Amniotic epithelial cell (primary cell): ENCODE results near the gene POGK.
"Not testable (repeated sequence)": the region's sequence is repeated elsewhere in the genome, so short reads cannot be mapped to it uniquely, and the experiment has no call there.

Source experiments
- DNase-seq: peaks from one replicate; pipeline ENCODE4 v3.0.0-alpha.2; 2010; ENCODE audit warnings: low read depth

The POGK gene, protein sequence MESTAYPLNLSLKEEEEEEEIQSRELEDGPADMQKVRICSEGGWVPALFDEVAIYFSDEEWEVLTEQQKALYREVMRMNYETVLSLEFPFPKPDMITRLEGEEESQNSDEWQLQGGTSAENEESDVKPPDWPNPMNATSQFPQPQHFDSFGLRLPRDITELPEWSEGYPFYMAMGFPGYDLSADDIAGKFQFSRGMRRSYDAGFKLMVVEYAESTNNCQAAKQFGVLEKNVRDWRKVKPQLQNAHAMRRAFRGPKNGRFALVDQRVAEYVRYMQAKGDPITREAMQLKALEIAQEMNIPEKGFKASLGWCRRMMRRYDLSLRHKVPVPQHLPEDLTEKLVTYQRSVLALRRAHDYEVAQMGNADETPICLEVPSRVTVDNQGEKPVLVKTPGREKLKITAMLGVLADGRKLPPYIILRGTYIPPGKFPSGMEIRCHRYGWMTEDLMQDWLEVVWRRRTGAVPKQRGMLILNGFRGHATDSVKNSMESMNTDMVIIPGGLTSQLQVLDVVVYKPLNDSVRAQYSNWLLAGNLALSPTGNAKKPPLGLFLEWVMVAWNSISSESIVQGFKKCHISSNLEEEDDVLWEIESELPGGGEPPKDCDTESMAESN

DNA sequence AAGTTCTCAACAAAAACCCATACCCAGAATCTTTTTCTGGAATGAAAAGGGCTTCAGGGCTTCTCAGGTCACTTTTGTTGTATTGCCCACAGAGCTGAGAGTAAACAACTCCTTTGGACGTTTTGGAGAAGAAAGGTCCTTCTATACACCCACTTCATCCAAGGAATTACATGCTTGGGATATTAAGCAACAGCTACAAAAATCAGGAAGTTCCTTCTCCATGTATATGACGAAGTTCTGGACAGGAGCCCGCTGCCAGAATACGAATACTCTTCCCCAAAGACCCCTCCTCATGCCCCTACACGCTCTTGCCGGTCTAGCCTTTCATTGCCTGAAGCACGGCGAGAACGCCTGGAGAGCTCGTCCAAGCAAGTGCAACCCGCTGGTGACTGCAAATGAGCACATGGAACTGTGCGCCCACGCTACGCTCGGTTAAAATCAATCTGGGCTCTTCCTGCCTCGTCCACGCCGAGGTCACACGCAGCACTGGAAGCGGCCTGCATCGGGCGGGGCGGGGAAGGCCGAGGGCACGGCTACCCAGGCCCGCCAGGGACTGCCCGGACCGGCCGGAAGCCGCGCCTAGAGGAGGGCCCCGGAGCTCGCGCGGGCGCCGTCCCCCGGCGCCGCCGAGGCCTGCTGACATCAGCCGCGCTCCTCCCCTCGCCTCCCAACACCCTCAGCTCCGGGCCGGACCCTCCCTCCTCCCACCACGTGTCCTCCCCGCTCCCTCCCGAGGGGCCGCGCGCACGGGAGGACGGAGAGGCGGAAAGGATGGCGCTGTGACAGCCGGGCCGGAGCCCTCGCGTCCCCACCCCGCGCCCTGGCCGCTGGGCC is at the start of gene POGK:
Gene POGK, plus strand, starts transcription at position 710 of the 834 bp plus-strand sequence. CDS start 1,482 bp downstream, outside the sequence.
- peak; percentile 89 for DNase-seq

DNA sequence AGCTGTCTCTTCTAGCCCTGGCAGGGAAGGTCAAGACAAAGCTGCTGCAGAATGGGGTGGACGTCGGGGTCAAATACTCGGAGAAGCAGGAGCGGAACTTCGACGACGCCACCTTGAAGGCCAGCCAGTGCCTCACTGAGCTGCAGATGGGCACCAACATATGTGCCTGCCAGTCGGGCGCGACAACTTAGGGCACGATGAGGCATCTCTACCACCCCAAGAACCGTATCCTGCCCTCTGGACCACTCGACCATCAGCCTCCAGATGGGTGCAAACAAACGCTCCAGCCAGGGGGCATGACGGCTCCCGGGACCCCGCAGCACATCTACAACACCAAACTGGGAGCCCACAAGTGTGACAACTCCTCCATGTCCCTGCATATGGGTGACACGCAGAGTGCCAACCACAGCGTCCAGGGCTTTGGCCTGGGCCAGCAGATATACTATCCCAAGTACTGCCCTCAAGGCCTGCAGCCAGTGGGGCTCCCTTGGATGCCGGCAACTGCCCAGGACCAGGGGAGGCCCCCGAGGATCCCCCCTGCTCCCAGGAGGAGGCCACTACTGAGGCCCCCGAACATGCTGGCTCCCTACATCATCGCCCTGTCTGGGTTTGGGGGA is 42.5 kb upstream of the POGK start:
- DNase-seq, result no peak

DNA sequence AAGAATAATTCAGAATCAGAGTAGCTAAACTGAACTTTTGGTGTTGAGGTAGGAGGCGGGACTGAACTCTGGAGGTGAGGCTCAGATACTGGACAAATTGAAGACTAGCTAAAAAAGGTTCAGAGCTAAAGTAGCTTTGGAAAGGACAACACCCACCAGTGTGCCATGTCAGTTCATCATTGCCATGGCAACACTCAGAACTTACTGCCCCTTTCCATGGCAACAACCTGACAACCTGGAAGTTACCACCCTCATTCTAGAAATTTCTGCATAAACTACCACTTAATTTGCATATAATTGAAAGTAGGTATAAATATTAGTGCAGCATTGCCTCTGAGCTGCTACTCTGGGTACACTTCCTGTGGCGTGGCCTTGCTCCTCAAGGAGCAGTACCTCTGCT is 30.3 kb upstream of the POGK start:
- DNase-seq, result no peak

DNA sequence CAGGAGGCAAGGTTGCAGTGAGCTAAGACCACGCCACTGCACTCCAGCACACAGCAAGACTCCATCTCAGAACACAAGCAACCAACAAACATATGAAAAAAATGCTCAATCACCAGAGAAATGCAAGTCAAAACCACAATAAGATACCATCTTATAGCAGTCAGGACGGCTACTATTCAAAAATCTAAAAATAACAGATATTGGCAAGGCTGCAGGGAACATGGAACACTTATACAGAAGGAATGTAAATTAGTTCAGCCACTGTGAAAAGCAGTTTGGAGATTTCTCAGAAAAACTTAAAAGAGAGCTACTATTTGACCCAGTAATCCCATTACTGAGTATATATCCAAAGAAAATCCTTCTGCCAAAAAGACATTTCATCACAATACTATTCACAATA is 27.6 kb upstream of the POGK start:
- peak; percentile 6 for DNase-seq

DNA sequence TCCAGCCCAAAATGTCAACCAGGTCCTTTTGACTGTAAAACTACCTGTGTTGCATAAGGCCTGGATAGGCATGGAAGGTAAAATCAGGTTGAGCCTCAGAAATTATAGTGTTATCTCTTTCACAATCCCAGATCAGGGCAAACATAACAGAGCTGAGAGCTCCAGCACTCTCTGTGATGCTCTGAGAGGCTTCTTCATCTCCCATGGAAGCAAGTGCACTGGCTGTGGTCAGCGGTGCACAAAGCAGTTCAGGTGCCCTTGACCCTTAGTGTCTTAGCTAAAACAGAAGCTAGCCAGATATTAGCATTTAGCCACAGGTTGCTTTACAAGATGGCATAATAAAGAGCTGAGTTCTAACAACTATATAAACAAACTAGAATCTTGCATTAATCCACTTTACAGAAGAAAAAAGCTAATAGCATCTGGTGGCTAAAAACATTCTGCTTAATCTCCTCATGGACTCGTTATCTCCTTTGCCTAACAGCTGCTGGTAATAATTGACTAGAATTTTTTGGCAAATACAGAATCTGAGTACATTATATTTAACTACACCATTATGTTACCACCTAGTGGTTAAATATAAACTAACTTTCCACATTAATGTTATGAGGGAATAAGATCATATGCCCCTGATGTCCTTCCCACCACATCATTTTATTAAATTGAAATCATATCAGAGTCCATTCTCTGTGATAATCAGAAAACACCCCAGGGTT is 25.6 kb upstream of the POGK start:
- DNase-seq, result no peak

DNA sequence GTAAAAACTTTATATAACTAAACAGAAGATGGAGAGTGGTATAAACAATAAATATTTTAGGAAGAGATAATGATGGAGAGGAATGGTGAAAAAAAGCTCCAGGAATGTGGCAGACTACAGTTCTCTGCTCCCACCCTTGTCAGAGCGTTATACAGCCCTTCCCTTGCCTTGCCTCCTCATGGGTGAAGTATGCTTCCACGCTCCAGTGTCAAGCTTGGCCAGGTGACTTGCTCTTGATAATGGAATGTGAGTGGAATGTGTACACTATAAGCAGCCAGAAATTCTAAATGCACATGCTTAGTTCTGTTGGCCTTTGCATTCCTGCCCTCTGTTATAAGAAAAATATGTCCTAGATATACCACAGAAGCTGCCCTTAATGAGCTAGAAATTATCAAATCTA is 24.7 kb upstream of the POGK start:
- DNase-seq, result no peak

DNA sequence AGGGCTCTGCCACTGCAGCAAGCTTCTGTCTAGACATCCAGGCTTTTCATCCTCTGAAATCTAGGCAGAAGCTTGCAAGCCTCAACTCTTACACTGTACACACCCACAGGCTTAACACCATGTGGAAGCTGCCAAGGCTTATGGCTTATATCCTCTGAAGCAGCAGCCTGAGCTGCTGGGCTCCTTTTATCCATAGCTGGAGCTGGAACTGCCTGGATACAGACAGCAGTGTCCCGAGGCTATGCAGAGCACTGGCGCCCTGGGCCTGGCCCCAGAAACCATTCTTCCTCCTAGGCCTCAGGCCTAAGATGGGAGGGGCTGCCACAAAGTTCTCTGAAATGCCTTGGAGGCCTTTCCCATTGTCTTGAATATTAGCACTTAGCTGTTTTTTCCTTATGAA is 19.3 kb upstream of the POGK start:
- DNase-seq, result no peak

DNA sequence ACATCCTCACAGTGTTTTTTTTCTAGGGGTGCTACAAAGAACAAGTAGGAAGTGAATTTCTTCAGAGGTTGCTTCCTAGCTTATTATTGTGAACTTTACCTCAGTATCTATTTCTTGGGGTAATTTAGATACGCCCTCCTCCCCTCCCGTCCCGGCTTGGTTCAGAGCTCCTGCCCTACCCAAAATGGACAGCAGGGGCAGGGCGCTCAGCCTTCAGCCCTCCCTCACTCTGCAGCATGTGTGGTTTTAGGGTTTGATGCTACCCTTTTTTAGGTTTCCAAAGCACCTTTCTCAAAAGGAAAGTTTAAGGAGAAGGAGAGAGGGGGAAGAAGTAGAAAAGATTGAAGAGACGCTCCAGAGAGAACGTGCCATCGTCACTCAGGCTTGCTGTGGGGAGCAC is 16.9 kb upstream of the POGK start:
- DNase-seq, result no peak

DNA sequence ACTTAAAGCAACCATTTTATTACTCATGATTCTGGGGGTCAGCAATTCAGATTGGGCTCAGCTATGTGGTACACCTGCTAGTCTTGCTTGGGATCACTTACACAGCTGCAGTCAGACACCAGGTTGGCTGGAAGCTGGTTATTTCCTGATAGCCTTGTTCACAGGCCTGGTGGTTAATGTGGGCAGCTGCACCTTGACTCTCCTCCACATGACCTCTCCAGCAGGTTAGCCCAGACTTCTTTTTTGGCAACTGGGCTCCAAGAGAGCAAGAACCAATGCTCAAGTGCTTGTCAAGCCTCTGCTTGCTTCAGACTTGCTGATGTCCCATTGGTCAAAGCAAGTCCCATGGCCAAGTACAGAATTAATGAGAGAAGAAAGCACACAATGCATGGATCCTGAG is 11.8 kb upstream of the POGK start:
- no peak for DNase-seq

DNA sequence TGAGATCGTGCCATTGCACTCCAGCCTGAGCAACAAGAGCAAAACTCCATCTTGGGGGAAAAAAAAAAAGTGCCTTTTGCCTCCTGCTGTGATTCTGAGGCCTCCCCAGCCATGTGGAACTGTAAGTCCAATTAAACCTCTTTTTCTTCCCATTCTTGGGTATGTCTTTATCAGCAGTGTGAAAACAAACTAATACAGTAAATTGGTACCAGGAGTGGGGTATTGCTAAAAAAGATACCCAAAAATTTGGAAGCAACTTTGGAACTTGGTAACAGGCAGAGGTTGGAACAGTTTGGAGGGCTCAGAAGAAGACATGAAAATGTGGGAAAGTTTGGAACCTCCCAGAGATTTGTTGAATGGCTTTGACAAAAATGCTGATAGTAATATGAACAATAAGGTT is 9.5 kb upstream of the POGK start:
- not testable (repeated sequence) for DNase-seq

DNA sequence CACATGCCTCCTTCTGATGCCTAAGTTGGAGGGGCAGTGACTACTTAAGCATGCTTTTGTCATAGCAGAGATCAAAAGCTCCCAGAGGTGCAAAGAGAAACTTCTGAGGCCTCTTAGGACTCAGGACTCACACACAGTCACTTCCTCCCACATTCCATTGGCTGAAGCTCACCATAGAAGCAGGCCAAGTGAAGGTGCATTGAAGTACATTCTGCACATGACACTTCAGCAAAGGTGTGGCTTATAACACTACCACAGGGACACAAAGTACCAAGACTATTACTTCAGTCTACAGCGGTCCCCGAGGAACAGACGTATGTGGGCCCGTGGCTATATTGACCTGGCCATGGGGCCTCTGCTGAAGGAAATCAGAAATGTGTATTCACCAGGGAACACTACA is 2.5 kb upstream of the POGK start:
- no peak for DNase-seq

DNA sequence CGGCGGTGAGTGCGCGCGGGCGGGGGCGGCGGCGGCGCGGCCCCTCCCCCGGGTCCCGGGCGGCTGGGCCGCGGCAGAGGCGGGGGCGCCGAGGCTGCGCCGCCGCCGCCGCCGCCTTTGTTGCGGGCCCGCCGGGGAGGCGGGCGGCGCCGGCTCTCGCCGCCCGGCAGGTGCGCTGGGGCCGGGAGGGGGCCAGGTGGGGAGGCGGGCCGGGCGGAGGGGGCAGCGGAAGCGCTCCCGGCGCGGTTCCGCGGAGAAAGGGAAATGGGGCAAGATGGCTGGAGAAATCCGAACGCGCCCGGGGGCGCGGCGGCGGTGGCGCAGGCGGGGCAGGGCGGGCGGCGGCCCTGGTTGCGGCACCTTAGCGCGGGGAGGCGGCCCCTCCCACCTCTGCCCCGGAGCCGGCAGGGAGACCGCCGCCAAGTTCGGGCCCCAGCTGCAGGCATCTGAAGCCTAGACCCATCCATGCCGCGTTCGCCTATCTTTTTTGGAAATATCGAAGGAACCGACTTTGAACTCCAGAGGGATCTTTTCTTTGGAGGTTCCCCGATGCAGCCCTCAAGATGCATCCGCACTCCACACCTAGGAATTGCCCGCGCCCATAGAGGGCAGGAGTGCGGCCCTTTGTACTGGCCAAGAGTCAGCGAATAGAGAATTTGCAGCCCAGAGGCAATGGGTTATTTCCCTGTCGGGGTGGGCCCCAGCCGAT is 479 bp downstream of the POGK start:
- peak; percentile 11 for DNase-seq

DNA sequence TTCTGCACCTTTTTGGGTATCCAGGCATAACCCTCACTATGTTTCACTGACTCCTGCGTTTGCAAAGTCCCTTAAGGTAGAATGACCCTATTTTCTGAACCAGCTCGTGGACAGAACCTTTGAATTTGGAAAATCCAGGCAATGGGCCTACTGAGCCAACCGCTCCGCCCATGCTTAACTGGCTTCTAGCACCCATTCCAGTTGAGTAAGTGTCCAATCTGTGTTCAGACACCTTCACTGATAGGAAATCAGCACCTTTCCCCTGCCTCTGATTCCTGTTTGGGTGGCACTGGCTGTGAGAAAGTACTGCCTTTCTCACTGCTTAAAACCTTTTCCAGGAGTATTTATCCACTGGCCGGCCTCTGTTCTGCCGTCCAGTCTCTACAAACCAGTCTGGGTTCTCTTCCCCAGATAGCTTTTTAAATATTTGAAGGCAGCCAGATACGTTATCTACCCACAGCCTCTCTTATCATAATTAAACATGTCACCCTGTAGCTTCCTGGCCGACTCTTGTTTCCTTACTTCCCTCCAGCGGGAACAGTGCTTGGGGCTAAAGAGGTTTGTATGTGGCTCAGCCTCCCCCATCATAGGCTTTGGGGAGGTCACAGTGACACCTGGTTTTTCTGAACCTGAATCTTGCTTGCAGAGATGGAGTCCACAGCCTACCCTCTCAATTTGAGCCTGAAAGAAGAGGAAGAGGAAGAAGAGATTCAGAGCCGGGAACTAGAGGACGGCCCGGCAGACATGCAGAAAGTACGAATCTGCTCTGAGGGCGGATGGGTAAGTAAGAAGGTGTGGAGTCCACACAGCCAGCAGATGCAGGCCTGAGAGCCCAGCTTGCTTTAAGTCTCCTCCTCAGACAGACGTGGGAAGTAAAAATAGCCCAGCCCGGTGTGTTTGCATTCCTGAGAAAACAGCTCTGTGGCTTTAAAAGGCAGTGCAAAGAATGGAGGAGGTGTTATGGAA is 1.3 kb downstream of the POGK start:
- peak; percentile 54 for DNase-seq

DNA sequence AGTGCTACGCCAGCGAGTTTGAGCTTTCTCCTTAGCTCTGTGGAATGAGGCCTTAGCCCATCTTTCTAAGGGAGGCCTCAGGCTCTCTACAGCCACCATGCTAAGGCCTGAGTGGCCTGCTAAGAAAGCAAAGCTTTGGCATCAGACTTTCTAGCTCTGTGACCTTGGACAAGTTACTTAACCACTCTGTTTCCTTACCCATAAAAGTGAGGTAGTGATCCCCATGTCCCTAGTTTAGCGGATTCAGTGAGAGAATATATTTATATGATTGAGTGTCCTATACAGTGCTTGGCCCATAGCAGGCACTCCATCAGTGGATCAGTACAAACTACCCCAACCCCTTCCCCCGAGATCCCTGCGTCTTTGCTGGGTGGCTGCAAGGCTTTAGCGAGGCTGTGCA is 4.0 kb downstream of the POGK start:
- DNase-seq, result no peak

DNA sequence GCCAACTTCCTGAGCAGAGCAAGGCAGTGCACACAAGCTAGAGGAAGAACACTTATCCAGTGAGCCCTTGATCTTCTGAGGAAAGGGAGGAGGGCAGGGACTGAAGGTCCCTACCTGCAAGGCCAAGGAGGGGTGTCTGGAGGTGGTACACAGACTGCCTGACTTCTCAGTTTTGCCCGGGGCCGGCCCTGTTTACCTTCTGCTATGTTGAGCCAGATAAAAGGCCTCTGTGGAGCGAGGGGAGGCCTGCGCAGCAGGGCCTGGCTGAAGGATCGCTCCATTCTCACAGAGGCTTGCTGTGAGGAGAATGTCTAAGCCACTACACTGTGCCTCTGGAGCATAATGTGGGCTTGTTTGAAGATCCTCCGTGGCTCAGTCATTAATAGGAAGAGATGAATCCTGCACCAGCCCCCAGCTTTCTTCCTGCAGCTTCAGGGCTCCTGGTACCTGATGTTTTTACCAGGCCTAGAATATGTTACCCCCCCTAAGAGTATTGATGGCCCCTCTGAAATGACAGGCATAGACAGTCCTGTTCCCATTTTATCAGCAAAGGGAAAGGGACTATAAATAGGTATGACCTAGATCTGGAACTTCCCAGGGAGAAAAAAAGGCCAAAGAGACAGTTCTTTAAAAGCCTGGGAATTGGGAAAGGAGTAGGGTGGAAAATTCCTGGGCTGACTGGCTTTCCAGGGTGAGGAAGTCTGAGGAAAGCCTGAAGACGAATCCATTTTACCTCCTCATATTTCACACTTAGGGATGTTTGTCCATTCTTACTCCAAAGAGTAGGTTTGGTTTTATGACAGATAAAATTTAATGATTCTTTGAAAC is 4.7 kb downstream of the POGK start:
- peak; percentile 33 for DNase-seq

DNA sequence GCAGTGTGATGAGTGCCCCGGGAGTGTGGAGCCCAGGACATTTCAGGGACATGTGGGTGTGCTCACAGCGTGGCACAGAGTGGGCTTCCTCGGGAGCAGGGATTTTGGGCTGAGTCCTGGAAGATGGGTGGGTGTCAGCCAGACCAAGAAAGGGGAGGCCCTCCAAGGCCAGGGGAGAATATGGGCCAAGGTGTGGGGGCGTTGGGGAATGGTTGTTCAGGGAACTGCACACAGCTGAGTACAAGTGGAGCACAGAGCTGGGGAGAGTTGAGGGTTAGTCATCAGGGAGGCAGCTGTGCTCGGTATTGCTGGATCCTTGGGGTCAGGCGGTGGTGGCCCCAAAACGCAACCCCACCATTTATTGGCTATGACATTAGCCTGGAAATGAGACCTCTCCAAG is 5.5 kb downstream of the POGK start:
- DNase-seq, result peak; percentile 22

DNA sequence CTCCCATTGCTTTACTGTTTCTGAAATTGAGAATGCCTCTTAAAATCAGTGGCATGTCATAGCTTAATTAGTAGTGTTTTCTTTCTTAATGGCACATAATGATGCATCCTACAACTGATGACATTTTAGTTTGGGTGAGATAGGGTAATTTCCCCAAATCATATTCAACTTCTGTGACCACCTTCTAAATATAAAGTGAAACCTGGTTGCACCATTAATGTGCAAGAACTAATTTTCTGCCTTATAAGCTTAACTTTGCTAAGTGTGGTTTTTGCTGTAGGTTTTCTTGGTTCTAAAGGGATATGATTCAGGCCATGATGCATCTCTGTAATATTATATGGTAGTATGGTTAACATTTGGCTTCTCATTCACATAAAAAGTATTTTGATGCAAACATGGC is 8.9 kb downstream of the POGK start:
- DNase-seq, result no peak

DNA sequence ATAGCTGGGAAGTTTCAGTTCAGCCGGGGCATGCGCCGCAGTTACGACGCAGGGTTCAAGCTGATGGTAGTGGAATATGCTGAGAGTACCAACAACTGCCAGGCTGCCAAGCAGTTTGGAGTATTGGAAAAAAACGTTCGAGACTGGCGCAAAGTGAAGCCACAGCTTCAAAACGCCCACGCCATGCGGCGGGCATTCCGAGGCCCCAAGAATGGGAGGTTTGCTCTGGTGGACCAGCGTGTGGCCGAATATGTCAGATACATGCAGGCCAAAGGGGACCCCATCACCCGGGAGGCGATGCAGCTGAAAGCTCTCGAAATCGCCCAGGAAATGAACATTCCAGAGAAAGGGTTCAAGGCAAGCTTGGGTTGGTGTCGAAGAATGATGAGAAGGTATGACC is 9.9 kb downstream of the POGK start:
- DNase-seq, result no peak

DNA sequence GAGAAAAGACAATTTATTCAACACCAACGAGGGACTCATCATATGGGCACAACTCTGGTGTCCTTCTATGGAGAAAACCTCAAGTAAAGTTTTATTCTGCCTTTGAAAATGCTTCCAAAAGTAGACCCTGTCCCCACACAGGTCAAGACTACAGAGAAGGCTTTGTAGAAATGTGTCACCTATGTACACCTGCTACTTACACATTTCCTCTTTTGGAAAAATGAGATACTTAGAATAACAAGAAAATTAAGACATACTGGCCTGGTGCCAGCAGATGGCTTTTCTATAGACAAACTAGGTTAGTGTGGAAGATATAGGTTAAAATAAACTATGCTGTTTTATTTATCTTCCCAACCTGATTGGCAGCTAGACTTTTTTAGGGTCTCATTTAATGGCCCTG is 13.6 kb downstream of the POGK start:
- DNase-seq, result no peak
